IPS-18a (cell line): ENCODE measurements around the gene PRKCB.

ENCODE experiments used
- H3K27ac ChIP-seq: one replicate; pipeline ENCODE4 v1.5.1; 2013; ENCODE audit warnings: low read length
- H3K27me3 ChIP-seq: one replicate; pipeline ENCODE4 v1.6.1; 2013; ENCODE audit warnings: mild to moderate bottlenecking, low read length; ENCODE audit not compliant: control insufficient read depth, insufficient read depth
- H3K36me3 ChIP-seq: one replicate; pipeline ENCODE4 v1.6.1; 2013; ENCODE audit warnings: low read depth, low read length; ENCODE audit not compliant: control insufficient read depth
- H3K4me1 ChIP-seq: one replicate; pipeline ENCODE4 v1.6.1; 2013; ENCODE audit warnings: low read depth, low read length; ENCODE audit not compliant: control insufficient read depth
- H3K4me3 ChIP-seq: one replicate; pipeline ENCODE4 v1.5.1; 2013; ENCODE audit warnings: low read length
- H3K9ac ChIP-seq: one replicate; pipeline ENCODE4 v1.6.1; 2013; ENCODE audit warnings: mild to moderate bottlenecking, low read length, moderate library complexity
- H3K9me3 ChIP-seq: one replicate; pipeline ENCODE4 v1.6.1; 2013; ENCODE audit warnings: low read depth, low read length; ENCODE audit not compliant: control insufficient read depth

The PRKCB gene

GRCh38 chr16:23898682-23899430 lies 63.1 kb downstream of the PRKCB start:
- Histone ChIP-seq H3K4me3 (no peak overlapping the region), H3K36me3 (no peaks in the 10 kb centered on the region), H3K4me1 (peaks cover 10% of the 10 kb centered on the region), H3K27me3 (no peaks in the 10 kb centered on the region), H3K9ac (no peak overlapping the region), H3K9me3 (no peaks in the 10 kb centered on the region), H3K27ac (no peak overlapping the region)

GRCh38 chr16:23899869-23900268 lies 64.1 kb downstream of the PRKCB start:
- Histone ChIP-seq H3K4me1 (peaks cover 14% of the 10 kb centered on the region), H3K9me3 (no peaks in the 10 kb centered on the region), H3K36me3 (no peaks in the 10 kb centered on the region), H3K4me3 (no peak overlapping the region), H3K27me3 (no peaks in the 10 kb centered on the region), H3K27ac (no peak overlapping the region), H3K9ac (no peak overlapping the region)

GRCh38 chr16:23900480-23901177 lies 64.8 kb downstream of the PRKCB start:
- H3K4me3 ChIP-seq = no peak overlapping the region

GRCh38 chr16:23901178-23902033 lies 65.6 kb downstream of the PRKCB start:
- Histone ChIP-seq H3K4me3 (no peak overlapping the region), H3K36me3 (no peaks in the 10 kb centered on the region), H3K9ac (no peak overlapping the region), H3K27ac (no peak overlapping the region), H3K4me1 (peaks cover 19% of the 10 kb centered on the region), H3K9me3 (no peaks in the 10 kb centered on the region), H3K27me3 (no peaks in the 10 kb centered on the region)

More at GRCh38 chr16:23900480-23901177, 64.8 kb downstream of the PRKCB start:
- Histone ChIP-seq H3K36me3 (no peaks in the 10 kb centered on the region), H3K27ac (no peak overlapping the region), H3K4me1 (peaks cover 19% of the 10 kb centered on the region), H3K9me3 (no peaks in the 10 kb centered on the region), H3K27me3 (no peaks in the 10 kb centered on the region), H3K9ac (no peak overlapping the region)

GRCh38 chr16:23902034-23902747 lies 66.4 kb downstream of the PRKCB start:
- no peaks in the 10 kb centered on the region for H3K27me3 ChIP-seq
- no peak overlapping the region for H3K27ac ChIP-seq
- no peaks in the 10 kb centered on the region for H3K9me3 ChIP-seq
- no peak overlapping the region for H3K9ac ChIP-seq
- H3K4me3 ChIP-seq = no peak overlapping the region
- no peaks in the 10 kb centered on the region for H3K36me3 ChIP-seq
- H3K4me1 ChIP-seq = peaks cover 19% of the 10 kb centered on the region

- Histone ChIP-seq H3K9me3 (no peaks in the 10 kb centered on the region), H3K9ac (no peak overlapping the region), H3K36me3 (no peaks in the 10 kb centered on the region), H3K4me1 (peaks cover 21% of the 10 kb centered on the region), H3K4me3 (no peak overlapping the region), H3K27me3 (no peaks in the 10 kb centered on the region), H3K27ac (no peak overlapping the region)
Observed at GRCh38 chr16:23902748-23903414, 67.1 kb downstream of the PRKCB start.

GRCh38 chr16:23905027-23905426 lies 69.2 kb downstream of the PRKCB start:
- Histone ChIP-seq H3K4me1 (peaks cover 22% of the 10 kb centered on the region), H3K27me3 (no peaks in the 10 kb centered on the region), H3K9ac (no peak overlapping the region), H3K9me3 (no peaks in the 10 kb centered on the region), H3K36me3 (no peaks in the 10 kb centered on the region), H3K27ac (no peak overlapping the region), H3K4me3 (no peak overlapping the region)

GRCh38 chr16:23907457-23907902 lies 71.7 kb downstream of the PRKCB start:
- H3K9me3 ChIP-seq = no peaks in the 10 kb centered on the region
- no peak overlapping the region for H3K4me3 ChIP-seq
- no peak overlapping the region for H3K27ac ChIP-seq
- no peak overlapping the region for H3K9ac ChIP-seq
- H3K27me3 ChIP-seq = no peaks in the 10 kb centered on the region
- peaks cover 11% of the 10 kb centered on the region for H3K4me1 ChIP-seq
- no peaks in the 10 kb centered on the region for H3K36me3 ChIP-seq

GRCh38 chr16:23907903-23908302 lies 72.1 kb downstream of the PRKCB start:
- H3K9ac ChIP-seq = no peak overlapping the region
- H3K27ac ChIP-seq = no peak overlapping the region
- no peaks in the 10 kb centered on the region for H3K27me3 ChIP-seq
- no peaks in the 10 kb centered on the region for H3K36me3 ChIP-seq
- peaks cover 11% of the 10 kb centered on the region for H3K4me1 ChIP-seq
- H3K9me3 ChIP-seq = no peaks in the 10 kb centered on the region
- H3K4me3 ChIP-seq = no peak overlapping the region

GRCh38 chr16:23908790-23909189 lies 73.0 kb downstream of the PRKCB start:
- Histone ChIP-seq H3K27ac (no peak overlapping the region), H3K36me3 (no peaks in the 10 kb centered on the region), H3K4me3 (no peak overlapping the region), H3K9ac (no peak overlapping the region), H3K4me1 (peaks cover 11% of the 10 kb centered on the region), H3K27me3 (no peaks in the 10 kb centered on the region), H3K9me3 (no peaks in the 10 kb centered on the region)
